GM19099 (cell line): Measurements from ENCODE around the gene FMNL3.

Experiments
- POLR2A ChIP-seq: IDR thresholded peaks from 3 replicates; pipeline ENCODE4 v1.6.1; 2011; ENCODE audit warnings: low read depth; ENCODE audit not compliant: insufficient read length; ENCODE audit errors: extremely low read depth

The FMNL3 gene

DNA sequence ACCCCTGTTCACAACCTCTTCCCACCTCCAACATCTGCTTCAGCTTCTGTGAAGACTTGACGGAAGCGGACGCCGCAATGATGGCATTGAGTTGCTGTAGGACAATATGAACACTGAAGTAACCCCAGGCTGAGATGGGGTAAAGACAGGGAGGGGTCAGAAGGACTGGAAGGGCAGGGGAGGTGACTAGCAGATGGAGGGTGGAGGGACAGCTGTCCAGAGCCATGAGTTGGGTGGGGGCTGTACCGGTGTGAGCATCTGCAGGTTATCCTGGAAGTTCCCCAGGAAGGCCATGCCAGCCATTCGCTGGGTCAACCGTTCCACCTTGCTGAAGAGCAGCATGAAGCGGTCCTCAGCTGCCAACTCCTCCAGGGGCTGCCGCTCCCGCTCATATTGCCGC lies 57.8 kb downstream of the FMNL3 start:
- no peak for TF ChIP-seq POLR2A

DNA sequence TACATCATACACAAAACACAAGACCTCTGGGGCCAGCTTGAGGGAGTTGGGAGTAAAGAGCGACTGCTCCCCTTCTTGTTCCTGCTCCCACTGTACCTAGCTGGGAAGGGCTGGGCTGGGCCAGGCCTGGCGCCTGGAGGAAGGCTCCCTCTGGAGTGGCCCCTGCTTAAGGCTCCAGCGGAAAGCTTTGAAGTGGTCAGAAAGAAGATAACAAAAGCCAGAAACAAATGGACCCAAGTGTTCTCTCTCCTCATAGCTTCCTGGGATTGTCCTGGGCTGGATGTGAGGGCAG lies 58.5 kb downstream of the FMNL3 start:
- TF ChIP-seq POLR2A: no peak

DNA sequence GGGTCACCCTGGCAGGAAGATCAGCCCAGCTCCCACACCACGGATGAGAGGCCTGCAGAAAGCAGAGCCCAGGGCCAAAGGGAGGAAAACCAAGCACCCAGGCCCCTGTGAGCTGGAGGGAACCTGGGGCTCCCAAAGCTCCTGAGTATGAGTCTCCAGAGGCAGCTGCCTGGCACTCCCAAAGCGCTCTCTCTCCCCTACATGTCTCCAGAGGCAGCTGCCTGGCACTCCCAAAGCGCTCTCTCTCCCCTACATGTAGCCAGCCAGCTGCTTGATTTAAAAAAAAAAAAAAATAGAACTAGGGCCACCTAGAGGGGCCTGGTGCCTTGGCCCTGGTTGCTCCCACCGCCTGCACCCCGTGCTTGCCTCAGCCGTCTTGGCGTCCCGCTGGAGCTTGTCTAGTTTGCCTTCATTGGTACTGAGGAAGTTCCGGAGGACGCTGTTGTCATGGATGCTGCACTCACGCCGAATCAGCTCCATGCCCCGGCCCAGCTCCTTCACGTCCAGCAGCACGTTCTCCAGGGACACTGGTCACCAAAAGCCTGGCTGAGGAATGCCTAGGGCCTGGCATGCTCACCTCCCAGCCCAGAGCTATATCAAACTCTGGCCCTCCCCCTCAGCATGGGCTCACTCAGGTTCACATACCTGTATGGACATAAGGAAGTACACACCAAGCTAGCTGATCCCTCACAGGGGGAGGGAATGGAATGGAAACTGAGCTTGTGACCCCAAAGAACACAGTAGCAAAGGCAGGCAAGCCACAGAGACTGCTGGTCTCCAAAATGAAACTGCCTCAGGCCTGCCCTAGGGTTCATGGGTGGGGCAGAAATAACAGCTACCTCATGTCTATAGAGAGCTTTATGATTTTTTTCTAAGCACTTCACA lies 59.1 kb downstream of the FMNL3 start:
- no peak for TF ChIP-seq POLR2A

DNA sequence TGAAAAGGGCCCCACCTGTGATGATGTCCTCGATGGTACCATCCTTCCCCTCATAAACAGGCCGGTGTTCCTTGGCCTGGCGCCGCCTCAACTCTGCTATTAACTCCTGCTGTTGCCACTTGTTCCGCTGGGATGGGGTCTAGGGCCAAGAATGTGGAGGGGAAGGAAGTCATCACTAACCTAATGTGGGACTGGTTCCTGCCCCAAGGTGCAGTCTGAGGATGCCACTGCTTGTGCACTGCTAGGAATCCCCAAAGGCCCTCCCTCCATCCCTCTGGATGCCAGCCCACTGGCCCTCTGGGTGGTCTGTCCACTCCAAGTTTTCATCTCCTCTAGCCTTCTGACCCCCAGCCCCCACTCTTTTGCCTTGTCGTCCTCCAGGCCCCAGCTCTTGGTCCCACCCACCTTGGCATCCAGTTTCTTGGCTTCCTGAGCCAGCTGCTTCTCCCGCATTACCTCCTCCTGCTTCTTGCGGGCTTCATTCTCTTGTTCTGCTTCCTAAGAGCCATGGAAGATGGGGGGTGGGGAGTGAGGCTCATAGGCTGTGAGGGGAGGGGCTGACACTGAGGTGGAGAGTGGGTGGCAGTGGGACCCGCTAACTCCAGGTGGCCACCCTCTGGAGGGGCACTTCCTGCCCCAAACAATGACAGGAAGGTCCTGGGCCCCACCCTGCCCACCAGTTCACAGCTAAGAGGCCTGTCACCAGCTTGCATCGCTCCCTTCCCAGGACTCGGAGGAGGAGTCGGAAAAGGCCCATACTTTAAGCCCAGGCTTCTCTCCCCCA lies 60.1 kb downstream of the FMNL3 start:
- TF ChIP-seq POLR2A: no peak

DNA sequence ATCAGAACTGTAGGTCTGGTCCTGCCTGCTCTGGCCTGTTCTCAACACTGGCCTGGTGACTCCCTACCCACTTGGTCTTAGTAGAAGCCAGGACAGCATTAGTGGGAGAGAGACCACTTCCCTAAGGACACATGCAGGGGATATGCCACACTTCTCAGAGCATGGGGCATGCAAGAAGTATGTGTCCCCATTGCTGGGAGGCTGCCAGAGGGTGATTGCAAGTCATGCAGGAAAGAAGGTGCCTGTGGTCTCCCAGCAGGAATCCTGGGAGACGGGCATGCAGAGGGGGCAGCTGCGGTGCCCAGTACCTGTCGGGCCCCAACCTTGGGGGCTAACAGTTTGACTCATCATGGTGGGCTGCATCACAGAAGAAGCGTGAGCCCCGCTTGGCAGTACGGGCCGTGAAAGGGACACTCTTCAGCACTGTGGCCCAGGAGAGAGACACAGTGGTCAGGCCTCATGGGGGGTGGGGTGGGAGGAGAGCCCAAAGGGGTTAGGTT lies 60.8 kb downstream of the FMNL3 start:
- TF ChIP-seq POLR2A: no peak

DNA sequence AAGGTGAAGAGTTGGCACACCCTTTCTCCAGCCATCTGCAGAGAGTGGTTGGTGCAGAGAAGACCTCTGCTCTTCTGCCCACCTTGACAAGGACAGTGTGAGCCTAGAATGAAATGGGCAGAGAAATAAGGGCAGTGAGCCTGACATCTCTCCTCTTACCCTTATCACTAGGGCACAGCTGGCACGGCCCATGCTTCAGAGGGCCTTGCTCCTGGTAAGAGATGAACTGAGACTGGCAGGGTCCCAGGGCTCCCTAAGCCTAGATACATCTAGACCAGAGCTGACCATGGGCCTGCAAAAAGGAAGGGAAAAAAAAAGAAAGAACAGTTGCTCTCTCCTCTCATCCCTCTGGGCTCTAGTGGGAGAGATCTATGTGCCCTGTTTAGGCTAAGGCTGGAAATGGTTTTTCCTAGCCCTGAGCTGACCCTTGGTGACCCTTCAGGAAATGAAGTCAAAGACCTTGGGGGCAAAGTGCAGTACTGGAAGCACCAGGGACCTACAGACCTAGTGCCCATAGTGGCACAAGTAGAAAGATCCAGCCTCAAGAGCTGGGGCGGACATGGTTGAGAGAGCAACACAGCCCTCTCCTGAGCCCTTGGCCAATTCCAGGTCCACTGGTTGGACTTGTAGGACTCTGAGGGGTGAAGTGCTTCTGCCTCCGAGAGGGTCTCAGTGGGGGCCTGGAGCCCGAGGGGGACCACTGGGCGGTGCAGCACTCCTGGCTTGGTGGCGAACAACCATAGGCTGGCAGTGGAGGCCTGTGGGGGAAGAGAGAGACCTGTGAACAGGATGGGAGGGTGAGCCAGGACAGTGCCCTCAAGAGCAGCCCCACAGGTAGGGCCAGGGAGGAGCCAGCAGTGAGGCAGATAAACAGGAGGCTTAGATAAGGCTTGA lies 61.8 kb downstream of the FMNL3 start:
- TF ChIP-seq POLR2A: no peak

DNA sequence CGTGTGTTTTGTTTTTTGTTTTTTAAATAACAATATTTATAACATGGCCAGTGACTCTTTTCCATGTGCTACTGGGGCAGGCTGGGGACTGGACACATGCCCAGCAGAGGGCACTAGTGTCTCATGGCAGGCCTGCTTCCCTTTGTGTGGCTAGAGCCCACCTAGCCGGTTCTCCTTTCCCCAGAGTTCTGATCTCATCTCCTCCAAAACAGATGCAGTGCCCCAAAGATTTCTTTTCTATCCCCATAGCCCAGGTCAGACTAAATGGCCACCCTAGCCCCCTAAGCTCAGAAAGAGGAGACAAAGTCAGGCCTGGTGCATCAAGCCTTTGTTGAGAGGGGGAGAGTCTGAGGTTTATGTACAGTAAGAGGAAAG lies 62.6 kb downstream of the FMNL3 start:
- TF ChIP-seq POLR2A: no peak

DNA sequence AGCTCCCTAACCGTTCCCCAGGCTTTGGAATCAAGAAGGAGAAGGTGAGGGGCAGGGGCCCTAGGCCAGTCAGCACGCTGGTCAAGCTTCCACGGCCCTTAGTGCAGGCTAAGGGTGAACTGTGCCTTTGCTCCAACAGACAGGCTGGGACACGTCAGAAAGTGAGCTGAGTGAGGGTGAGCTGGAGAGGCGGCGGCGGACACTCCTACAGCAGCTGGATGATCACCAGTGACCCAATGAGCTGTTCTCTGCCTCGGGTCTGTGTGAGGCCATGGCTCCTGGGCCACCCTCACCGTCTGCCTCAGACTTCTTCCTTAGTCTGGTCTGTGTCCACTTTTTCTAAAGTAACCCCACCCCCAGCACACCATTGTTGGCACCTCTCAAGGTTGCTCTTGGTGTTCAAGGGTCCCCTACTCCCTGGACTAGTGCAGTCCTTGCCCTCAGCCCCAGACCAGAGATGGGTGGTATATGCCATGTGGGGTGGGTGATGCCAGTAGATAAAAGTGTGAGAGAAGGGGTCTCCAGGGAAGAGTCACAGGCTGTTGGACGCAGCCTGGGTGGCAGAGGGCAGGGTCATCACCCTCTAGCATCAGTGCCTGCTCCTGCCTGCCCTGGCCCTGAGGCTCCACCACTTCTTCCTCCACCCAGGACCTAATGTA lies 63.1 kb downstream of the FMNL3 start:
- no peak for TF ChIP-seq POLR2A

DNA sequence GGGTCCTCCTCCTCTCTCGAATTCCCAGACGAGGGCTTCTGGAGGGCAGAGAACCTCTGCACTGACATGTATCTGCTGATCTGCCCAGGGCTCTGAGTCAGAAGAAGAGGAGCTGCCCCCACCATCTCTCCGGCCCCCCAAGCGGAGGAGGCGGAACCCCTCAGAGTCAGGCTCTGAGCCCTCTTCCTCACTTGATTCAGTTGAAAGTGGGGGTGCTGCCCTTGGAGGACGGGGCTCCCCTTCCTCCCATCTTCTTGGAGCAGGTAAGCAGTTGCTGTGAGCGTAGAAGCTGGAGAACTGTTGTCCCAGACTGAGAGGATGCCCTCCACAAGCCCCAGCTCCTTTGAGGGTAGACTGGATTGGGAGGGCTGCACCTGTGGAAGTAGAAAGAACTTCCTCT lies 64.1 kb downstream of the FMNL3 start:
- no peak for TF ChIP-seq POLR2A

DNA sequence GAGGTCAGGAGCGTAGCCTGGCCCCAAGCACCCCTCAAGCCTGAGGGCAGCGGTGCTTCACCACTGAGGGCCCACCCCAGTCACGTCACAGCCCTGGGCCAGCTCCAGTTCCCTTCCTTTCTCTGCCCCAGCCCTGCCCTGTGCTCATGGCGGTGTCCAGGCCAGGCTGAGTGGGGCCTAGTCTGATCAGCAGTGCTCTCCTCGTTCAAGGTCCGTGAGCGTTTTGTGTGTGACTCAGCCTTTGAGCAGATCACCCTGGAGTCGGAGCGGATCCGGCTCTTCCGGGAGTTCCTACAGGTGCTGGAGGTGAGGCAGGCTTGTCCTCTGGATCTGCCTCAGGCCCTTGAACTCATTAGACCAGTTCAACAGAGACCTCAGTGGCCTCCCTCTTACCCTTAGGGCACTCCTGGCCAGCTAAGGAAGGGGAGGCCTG lies 64.8 kb downstream of the FMNL3 start:
- no peak for TF ChIP-seq POLR2A

DNA sequence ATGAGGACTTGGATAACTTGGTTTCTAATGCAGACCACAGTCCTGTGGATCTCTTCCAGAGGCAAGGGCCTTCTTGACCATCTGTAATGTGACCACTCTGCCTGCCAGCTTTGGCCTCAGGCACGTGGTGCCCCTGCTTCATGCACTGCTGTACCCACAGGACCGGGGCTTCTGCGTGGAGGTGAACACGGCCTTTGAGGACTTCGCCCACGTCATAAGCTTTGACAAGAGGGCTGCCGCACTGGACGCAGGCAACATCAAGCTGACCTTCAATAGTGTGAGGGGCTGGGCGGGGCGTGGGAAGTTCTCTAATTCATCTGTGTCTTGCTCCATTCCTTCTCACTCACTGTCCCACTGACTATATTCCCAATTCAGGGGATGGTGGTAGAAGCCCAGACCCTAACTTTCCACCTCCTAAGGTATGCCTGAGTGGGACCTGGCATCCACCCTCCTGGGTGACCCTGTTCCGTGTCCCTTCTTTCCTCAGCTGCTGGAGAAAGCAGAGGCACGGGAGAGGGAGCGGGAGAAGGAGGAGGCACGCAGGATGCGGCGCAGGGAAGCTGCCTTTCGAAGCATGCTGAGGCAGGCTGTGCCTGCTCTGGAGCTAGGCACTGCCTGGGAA lies 65.3 kb downstream of the FMNL3 start:
- TF ChIP-seq POLR2A: no peak

DNA sequence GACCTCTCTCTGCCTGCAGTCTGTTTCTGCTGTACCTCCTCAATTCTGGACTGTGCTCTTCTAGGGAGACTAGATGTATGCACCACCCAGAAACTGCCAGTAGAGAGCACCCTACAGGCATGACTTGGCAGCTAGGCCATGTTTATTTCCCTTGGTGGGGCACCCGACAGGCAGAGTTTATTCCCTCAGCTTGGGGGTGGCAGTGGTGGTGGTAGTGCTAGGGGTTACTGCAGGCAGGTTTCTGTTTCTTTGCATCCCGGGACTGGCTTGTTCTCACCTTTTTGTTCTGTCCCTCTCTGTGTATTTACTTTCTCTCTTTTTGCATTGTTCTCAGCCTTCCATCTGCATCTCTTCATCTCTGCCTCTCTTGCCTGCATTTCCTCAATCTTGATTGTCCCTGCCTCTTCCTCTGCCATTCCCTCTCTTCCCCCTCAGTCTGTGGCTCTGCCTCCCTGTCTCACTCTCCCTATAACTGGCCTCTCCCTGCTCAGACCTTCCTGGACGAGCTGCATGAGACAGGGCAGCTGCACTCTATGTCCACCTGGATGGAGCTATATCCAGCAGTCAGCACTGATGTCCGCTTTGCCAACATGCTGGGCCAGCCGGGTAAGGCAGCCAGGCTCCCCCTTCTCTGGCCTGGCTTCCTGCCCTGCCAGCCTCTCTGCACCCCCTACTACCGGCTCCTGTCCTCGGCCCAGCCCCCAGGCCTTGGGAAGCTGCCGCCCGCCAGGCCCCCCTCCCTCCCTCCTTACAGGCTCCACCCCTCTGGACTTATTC lies 70.0 kb downstream of the FMNL3 start:
- no peak for TF ChIP-seq POLR2A

DNA sequence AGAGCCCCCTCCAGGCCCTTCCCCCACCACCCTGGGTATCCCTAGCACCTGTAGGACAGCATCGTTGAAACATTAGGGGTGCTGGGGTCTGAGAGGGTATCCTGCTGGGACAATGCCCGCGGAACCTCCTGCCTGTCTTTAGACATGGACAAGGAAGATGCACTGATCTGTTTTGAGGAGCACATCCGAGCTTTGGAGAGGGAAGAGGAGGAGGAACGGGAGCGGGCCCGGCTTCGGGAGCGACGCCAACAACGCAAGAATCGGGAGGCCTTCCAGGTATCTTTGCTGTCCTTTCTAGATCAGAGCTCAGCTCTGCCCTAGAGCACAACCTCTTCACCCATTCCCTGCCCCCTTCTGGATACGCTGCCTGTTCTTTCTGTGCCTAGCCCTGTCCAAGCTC lies 70.6 kb downstream of the FMNL3 start:
- TF ChIP-seq POLR2A: no peak
